KOPT-K1 (cell line): ENCODE data around the gene MCEMP1.

ENCODE experiments used
- H3K27ac ChIP-seq: fragments of 200-600 bp; sonication (generic); 2 replicates; pipeline ENCODE4 v1.5.1; 2016; ENCODE audit warnings: antibody characterized with exemption, mild to moderate bottlenecking, low read depth, low read length; ENCODE audit not compliant: poor library complexity, severe bottlenecking
- H3K36me3 ChIP-seq: fragments of 200-600 bp; sonication (generic); 2 replicates; pipeline ENCODE4 v1.5.1; 2017; ENCODE audit warnings: antibody characterized with exemption, mild to moderate bottlenecking, low read length, moderate library complexity; ENCODE audit not compliant: insufficient read depth
- H3K9me3 ChIP-seq: fragments of 200-600 bp; sonication (generic); 2 replicates; pipeline ENCODE4 v1.5.1; 2017; ENCODE audit warnings: antibody characterized with exemption, low read length, mild to moderate bottlenecking; ENCODE audit not compliant: insufficient read depth, poor library complexity, severe bottlenecking

MCEMP1 gene

DNA sequence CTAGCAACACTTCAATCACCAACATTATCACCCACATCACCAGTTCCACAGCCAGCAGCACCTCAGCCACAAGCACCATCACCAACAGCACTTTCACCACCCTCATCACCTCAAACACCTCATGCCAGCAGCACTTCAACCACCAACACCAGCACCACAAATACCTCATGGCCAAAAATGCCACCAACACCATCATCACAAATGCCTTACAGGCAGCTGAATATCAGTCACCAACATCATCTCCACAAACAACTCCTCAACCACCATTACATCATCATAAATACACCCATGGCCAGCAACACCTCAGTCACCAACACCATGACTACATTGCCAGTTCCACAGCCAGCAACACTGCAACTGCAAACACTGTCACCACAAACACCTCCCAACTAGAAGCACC, 14.6 kb downstream of the MCEMP1 start:
- Histone ChIP-seq H3K27ac (no peak overlapping the region), H3K9me3 (no peaks in the 10 kb centered on the region), H3K36me3 (no peaks in the 10 kb centered on the region)

DNA sequence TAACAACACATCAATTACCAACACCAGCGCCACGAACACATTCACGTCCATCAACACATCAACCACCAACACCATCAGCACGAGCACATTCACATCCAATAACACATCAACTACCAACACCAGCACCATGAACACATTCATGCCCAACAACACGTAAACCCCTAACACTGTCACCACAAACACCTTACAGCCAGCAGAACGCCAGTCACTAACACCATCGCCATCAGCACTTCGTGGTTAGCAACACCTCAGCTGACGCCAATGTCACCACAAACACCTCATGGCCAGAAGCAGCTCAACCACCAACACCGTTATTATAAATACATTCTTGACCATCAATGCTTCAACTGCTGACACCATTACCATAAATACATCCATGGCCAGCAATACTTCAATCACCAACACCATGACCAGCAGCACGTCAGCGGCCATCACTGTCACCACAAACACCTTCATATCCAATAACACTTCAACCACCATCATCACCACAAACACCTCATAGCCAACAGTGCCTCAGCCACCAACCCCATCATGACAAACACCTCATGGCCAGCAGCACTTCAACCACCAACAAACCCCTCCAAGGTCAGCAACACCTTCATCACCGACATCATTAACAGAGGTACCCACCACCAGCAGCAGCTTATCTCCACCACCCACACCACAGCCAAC, 15.7 kb downstream of the MCEMP1 start:
- Histone ChIP-seq H3K9me3 (no peaks in the 10 kb centered on the region), H3K27ac (no peak overlapping the region), H3K36me3 (no peaks in the 10 kb centered on the region)

DNA sequence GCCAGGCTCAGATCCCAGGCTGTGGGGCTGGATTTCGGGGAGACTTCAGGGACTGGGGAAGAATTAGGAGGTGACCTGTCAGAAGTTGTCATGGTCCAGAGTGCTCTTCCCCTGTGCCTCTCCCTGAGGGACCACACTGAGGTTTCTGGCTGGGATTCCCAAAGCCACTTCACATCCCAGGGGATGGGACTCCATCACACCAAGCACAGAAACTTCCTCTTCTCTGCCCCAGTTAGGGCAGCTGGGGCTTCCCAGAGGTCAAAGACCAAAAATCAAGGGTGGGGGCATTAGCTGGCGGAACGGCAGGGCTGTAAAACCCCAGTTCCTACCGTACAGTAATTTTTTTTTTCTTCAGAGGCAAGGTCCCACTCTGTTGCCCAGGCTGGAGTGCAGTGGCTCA, 17.6 kb downstream of the MCEMP1 start:
- Histone ChIP-seq H3K9me3 (no peaks in the 10 kb centered on the region), H3K27ac (no peak overlapping the region), H3K36me3 (no peaks in the 10 kb centered on the region)

DNA sequence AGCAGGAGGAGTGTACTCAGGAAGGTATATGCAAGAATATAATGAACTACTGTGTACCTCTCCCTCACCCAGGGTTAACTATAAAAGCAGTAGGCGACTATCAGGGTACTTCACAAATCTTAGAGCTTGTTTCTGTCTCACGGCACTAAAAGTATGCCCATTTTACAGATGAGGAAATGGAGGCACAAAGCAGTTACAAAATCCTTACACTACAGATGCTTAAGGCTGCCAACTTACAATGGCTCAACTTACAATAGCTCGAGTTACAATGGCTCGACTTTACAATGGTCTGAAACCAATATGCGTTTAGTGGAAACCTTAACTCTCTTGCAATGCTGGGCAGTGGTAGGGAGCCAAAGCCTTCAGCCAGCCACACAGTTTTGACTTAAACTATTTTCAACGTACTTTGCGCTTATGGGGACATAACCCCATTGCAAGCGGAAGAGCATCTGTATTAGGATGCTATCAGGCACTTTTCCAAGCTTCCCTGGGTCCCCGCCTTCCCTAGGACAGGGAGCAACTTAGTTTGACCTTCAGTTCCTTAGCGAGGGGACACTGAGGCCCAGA, 20.9 kb downstream of the MCEMP1 start:
- H3K27ac ChIP-seq, result no peak overlapping the region
- no peaks in the 10 kb centered on the region for H3K9me3 ChIP-seq
- no peaks in the 10 kb centered on the region for H3K36me3 ChIP-seq

DNA sequence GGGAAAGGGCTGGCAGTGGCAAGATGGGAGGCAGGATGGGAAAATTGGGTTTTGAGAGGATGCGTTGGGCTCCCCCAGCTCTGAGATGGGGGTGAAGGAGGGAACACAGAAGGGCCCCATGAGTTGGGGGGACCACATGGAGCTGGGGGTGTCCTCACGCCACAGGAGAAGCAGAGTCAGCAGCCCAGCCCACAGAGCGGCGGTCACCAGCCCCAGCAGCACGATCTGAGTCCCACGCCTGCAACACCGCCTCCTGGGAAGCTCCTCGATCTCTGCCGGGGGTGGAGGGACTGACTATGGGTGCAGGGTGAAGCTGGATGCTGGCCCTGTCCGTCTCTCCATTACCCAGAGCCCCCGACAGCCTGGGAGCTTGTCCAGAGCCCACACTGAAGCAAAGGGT, 21.7 kb downstream of the MCEMP1 start:
- H3K9me3 ChIP-seq, result no peaks in the 10 kb centered on the region
- no peaks in the 10 kb centered on the region for H3K36me3 ChIP-seq
- no peak overlapping the region for H3K27ac ChIP-seq

DNA sequence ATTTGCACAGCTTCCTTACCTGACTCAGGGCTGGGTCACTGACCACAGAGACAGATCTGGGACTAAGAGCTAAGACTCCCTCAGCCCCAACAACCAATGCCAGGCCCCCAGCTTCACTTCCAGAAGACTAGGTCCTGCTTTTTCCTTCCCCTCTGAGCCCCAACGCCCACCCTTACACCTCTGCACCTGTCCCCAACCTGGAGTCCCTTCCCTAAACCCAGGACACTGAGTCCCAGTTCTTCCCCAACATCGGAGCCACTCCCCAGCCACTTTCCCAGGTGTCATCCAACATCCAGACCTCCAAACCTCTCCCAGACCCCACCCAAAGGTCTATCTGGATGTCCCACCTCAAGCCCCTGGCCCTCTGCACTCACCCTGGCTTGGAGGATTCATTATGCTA, 22.1 kb downstream of the MCEMP1 start:
- H3K36me3 ChIP-seq, result no peaks in the 10 kb centered on the region
- H3K27ac ChIP-seq, result no peak overlapping the region
- H3K9me3 ChIP-seq, result no peaks in the 10 kb centered on the region

DNA sequence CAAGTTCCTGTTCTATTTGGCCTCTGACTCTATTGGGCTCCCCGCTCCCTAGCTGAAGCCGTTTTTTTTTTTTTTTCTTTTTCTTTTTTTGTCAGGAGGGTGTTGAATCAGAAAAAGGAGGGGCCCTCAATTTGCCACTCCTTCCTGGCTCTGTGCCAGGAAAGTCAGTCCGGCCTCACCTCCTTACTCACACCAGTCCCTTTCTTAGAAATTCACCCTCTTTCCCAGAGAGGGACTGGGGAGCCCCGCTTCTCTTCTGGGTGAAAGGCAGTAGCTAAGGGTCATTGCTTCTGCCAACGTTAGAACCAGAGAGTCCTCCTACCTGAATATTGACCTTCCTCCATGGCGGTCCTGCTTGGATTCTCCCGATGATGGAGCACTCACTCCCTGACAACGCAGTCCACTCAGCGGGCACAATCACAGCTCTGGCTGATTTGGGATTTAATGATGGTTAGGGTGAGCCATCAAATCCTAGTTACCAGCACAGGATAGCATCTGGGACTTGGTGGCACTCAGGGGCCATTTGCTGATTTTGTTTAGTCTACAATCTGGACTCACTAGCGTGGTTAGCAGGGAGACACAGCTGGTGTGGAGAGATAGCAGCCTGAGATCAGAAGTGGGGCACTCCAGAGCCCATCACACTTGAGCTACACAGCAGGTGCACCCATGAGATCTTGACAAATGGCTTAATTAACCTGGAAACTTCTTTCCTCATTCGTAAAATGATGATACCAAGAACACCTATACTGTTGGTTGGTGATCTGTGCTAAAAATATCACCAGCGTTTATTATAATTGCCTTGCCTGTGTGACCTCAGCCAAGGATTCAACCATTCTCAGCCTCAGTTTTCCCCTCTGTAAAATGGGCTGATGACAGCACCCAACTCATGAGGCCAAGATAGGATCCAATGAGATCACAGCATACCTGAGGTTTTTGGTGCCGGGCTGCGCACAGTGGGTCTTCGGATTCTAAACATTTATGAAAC, 22.8 kb downstream of the MCEMP1 start:
- no peak overlapping the region for H3K27ac ChIP-seq
- H3K36me3 ChIP-seq, result no peaks in the 10 kb centered on the region
- no peaks in the 10 kb centered on the region for H3K9me3 ChIP-seq

DNA sequence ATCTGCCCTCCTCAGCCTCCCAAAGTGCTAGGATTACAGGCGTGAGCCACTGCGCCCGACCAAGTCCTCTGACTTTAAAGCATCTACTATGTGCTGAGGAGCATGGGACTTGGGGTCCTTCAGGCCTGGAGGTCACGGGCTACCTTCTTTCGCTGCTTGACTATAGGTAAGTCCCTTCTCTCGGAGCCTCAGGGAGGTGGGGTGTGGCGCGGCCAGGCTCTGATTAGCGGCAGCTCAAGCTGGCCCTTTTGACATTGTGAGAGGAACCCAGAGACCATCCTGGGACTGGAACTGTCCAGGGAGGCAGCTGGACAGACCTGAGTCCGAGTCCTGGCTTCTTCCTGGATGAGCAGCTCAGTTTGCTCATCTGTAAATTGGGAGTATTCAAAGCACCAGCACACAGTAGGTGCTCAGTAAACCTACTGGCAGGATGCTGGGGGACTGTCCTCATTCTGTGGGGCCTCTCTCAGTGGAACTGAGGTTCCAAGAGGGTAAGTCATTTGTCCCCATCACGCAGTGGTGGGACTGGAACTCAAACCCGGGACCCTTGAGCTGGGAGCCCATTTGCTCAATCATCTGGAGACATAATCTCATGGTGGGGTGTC, 24.3 kb downstream of the MCEMP1 start:
- Histone ChIP-seq H3K36me3 (no peaks in the 10 kb centered on the region), H3K9me3 (no peaks in the 10 kb centered on the region), H3K27ac (no peak overlapping the region)

DNA sequence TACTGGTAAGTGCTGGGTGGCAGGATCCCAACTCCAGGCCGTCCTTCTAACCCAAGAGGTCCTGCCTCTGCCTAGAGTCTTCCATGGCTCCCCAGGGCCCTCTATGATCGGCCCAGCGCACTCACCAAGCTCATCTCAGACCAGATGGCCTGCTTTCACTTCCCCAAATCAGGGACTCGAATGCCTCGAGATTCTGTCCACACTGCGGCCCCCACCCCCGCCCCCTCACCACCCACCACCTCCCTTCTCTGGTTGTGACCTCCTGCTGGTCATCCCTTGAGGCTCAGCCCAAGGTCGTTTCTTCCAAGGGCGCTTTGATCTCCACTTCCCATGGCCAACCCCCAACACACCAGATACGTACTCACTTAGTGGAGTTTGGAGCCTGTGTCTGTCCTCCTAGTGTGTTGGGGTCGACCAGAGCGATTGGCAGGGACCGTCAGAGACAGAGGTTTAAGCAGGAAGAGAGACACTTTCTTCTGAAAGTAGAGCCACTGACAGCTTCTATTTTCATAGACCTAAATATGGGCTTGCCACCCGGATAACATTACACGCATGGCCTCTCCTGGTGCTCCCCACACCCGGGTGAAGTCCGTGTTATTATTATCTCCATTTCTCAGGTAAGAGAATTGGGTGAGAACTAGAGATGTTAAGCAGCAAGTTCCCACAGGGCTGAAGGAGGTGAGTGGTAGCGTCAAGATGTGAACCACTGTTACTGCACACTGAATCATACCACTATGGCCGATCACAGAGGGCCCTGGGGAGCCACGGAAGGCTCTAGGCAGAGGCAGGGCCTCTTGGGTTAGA, 25.0 kb downstream of the MCEMP1 start, which contains the start of gene FCER2:
Gene FCER2, minus strand, starts transcription at position 478 of the 804 bp plus-strand sequence. CDS start 2,371 bp downstream, outside the sequence.
- H3K9me3 ChIP-seq, result no peaks in the 10 kb centered on the region
- H3K36me3 ChIP-seq, result no peaks in the 10 kb centered on the region
- H3K27ac ChIP-seq, result no peak within 1 kb of the TSS

DNA sequence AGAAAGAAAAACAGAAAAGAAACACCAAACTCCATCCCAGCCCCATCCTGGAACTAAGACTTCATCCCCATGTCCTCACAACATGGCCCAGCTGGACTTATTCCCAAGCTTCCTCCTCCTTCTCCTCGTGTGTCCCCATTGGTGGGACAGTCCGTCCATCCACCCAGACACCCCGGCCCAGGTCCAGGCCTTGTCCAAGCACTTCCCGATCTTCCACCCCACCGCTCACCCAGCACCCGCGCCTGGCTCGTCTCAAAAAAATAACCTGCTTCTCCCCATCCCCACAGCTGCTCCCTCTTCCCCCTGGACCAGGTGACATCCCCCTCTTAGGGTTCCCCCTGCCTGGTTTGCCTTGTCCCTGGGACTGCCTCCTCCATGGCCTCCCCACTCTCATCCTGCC, 26.4 kb downstream of the MCEMP1 start:
- no peaks in the 10 kb centered on the region for H3K36me3 ChIP-seq
- H3K27ac ChIP-seq, result no peak overlapping the region
- no peaks in the 10 kb centered on the region for H3K9me3 ChIP-seq

DNA sequence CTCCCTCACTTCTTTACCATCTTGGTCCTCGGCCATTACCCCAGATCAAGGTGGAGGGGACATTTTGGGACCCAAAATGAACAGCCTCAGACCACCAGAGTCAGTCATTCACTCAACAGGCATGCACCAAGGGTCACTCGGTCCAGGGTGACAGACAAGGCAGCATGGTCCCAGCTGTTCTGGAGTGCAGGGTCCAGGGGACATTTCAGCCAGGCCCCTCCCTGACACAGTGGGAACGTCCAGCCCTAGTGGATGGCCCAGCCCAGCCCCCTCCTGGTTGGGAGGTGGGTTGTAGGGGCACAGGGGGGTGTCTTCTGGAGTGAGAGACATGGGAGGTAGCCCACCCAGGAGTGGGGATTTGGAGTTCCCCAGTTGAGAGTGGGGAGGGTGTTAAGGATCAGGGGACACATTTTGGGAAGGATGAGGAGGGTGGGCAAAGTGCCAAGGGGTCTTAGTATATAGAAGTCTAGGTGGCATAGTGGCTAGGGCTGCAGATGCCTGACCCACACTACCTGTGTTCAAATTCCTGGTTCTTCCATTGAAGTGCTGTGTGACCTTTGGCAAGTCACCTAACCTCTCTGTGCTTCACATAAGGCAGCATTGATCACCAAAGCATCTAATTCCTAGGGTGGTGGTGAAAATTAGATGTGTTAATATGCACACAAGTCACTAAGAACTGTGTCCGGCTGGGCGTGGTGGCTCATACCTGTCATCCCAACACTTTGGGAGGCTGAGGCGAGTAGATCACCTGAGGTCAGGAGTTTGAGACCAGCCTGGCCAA, 27.6 kb downstream of the MCEMP1 start:
- no peaks in the 10 kb centered on the region for H3K9me3 ChIP-seq
- no peak overlapping the region for H3K27ac ChIP-seq

DNA sequence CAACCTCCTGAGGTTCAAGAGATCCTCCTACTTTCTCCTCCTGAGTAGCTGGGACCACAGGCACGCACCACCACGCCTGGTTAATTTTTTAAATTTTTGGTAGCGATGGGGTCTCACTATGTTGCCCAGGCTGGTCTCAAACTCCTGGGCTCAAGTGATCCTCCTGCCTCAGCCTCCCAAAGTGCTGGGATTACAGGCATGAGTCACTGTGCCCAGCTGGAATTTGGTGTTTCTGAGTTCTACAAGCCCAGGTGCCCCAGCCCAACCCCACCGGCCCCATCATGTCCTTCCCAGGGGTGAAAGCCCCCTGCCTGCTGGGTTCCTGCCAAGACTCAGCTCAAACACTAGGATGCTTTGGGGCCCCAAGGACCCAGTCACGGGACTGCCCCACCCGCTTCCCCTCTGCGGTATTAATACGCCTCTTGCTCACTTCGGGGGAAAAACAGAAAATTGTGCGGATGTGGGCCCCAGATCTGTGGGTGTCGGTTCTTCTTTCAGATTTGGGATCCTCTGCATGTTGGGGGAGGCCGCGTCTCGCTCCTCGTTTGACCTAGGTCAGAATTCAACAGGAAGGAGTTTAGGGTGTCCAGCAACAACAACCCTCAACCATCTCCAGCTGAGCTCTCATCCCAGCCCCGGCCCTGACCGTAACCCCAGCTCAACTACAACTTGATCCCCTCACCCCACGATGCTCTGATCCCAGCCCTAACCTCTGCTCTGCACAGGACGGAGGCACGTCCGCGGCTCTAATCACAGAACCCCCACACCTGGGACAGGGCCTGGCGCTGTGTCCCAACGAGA, 28.7 kb downstream of the MCEMP1 start:
- peak overlapping the region; percentile 31 for H3K27ac ChIP-seq
- no peaks in the 10 kb centered on the region for H3K9me3 ChIP-seq
- H3K36me3 ChIP-seq, result no peaks in the 10 kb centered on the region

More for the DNA sequence above, 27.6 kb downstream of the MCEMP1 start:
- no peaks in the 10 kb centered on the region for H3K36me3 ChIP-seq
